Jurkat, Clone E6-1 (cell line): ENCODE data around the gene MRAS.
"Not testable (repeated sequence)": the region's sequence is repeated elsewhere in the genome, so short reads cannot be mapped to it uniquely, and the experiment has no call there.

Experiments
- DNase-seq: peaks from one replicate; pipeline ENCODE4 v3.0.0-alpha.2; 2011; ENCODE audit warnings: low read depth, low spot score
- H3K4me3 ChIP-seq: 2 replicates; pipeline ENCODE4 v1.5.1; 2011; ENCODE audit warnings: mild to moderate bottlenecking, low read length, control low read depth, moderate library complexity

MRAS gene

GRCh38 chr3:138363322-138363721, 14.9 kb downstream of the MRAS start:
- no peak for DNase-seq

GRCh38 chr3:138364356-138365252, 16.2 kb downstream of the MRAS start:
- DNase-seq, result no peak
- no peak overlapping the region for H3K4me3 ChIP-seq

More at GRCh38 chr3:138363322-138363721, 14.9 kb downstream of the MRAS start:
- H3K4me3 ChIP-seq, result no peak overlapping the region

GRCh38 chr3:138365253-138365555, 16.8 kb downstream of the MRAS start:
- no peak overlapping the region for H3K4me3 ChIP-seq
- DNase-seq, result no peak

- DNase-seq, result no peak
Observed at GRCh38 chr3:138366006-138366759, 17.8 kb downstream of the MRAS start.

GRCh38 chr3:138367326-138367850, 19.0 kb downstream of the MRAS start:
- no peak for DNase-seq
- H3K4me3 ChIP-seq, result no peak overlapping the region

More at GRCh38 chr3:138366006-138366759, 17.8 kb downstream of the MRAS start:
- no peak overlapping the region for H3K4me3 ChIP-seq

- DNase-seq, result no peak
- no peak overlapping the region for H3K4me3 ChIP-seq
Observed at GRCh38 chr3:138367911-138368310, 19.5 kb downstream of the MRAS start.

GRCh38 chr3:138369151-138369900, 20.9 kb downstream of the MRAS start:
- DNase-seq, result no peak
- no peak overlapping the region for H3K4me3 ChIP-seq

GRCh38 chr3:138370321-138370720, 21.9 kb downstream of the MRAS start:
- no peak overlapping the region for H3K4me3 ChIP-seq
- no peak for DNase-seq

- DNase-seq, result no peak
Observed at GRCh38 chr3:138371070-138371965, 22.9 kb downstream of the MRAS start.

GRCh38 chr3:138373087-138373735, 24.8 kb downstream of the MRAS start:
- DNase-seq, result no peak
- H3K4me3 ChIP-seq, result no peak overlapping the region

More at GRCh38 chr3:138371070-138371965, 22.9 kb downstream of the MRAS start:
- H3K4me3 ChIP-seq, result no peak overlapping the region

- no peak for DNase-seq
- no peak overlapping the region for H3K4me3 ChIP-seq
Observed at GRCh38 chr3:138373736-138374094, 25.3 kb downstream of the MRAS start.

- no peak overlapping the region for H3K4me3 ChIP-seq
- DNase-seq, result no peak
Observed at GRCh38 chr3:138374573-138375134, 26.3 kb downstream of the MRAS start.

- H3K4me3 ChIP-seq, result no peak overlapping the region
- DNase-seq, result no peak
Observed at GRCh38 chr3:138375447-138375846, 27.1 kb downstream of the MRAS start.

- no peak for DNase-seq
- H3K4me3 ChIP-seq, result no peak overlapping the region
Observed at GRCh38 chr3:138376663-138377062, 28.3 kb downstream of the MRAS start.

GRCh38 chr3:138377212-138377611, 28.8 kb downstream of the MRAS start:
- not testable (repeated sequence) for H3K4me3 ChIP-seq, DNase-seq

GRCh38 chr3:138377804-138378203, 29.4 kb downstream of the MRAS start:
- DNase-seq, result no peak
- H3K4me3 ChIP-seq, result no peak overlapping the region

- DNase-seq, result no peak
- H3K4me3 ChIP-seq, result no peak overlapping the region
Observed at GRCh38 chr3:138378331-138378730, 30.0 kb downstream of the MRAS start.

- no peak for DNase-seq
- no peak overlapping the region for H3K4me3 ChIP-seq
Observed at GRCh38 chr3:138378990-138379389, 30.6 kb downstream of the MRAS start.
